Measurements from ENCODE around the gene PDC.
"Not testable (repeated sequence)": the region's sequence is repeated elsewhere in the genome, so short reads cannot be mapped to it uniquely, and the experiment has no call there.

Gene PDC

DNA sequence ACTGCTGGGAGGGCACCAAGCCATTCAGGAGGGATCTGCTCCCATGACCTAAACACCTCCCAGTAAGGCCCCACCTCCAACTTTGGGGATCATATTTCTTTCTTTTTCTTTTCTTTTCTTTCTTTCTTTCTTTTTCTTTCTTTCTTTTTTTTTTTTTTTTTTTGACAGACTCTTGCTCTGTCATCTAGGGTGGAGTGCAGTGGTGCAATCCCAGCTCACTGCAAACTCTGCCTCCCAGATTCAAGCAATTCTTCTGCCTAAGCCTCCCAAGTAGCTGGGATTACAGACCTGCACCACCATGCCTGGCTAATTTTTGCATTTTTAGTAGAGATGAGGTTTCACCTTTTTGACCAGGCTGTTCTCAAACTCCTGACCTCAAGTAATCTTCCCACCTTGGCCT is 4.6 kb upstream of the PDC start:
- not testable (repeated sequence) for DNase-seq

- DNase-seq = no peak
Measured at GRCh38 chr1:186463926-186464325, 3.0 kb upstream of the PDC start.

DNA sequence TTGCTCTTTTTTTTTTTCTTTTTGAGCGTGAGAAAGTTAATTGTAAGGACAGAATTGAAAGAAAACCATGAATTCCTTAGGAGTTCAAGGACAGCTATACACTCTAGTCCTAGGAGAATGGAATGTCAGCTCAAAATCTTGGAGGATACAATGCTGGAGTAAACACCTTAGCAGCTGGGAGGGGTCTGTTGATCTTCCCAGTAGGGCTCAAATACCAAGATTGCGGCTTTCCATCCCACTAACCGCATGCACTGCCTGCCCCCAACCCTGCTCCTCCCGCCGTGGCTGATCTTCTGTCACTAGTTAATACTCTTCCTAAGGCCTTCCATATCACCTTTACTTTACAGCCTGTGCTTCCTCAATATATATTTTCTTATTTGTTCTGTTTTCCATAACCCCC is 2.6 kb upstream of the PDC start:
- DNase-seq = no peak

- DNase-seq = not testable (repeated sequence)
Measured at GRCh38 chr1:186459161-186459560, 1.8 kb downstream of the PDC start.

DNA sequence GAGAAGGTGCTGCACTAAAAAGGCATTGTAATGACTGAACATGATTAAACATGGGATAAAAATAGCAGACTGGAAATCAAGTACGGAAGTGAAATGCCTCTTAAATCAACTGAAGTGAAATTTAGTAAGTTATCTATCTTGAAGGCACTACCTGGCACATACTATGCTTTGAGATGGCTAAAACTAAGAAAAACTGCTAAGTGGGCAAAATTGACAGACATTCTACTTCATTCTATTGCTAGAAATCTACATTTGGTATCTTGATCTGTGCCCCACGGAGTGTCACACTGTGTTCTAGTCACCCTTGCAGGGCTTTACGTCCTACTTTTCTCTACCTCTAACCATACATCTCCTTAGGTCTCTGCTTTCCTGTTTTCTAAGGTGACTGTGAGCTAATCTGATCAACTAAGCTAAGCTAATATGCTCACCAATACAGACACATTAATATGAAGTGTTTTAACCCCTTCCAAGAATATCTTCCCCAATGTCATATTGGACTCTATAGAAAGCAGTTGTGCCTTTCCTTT is 4.1 kb downstream of the PDC start:
- no peak for DNase-seq

GRCh38 chr1:186454981-186455380 is 5.9 kb downstream of the PDC start:
- DNase-seq = peak; percentile 11

DNA sequence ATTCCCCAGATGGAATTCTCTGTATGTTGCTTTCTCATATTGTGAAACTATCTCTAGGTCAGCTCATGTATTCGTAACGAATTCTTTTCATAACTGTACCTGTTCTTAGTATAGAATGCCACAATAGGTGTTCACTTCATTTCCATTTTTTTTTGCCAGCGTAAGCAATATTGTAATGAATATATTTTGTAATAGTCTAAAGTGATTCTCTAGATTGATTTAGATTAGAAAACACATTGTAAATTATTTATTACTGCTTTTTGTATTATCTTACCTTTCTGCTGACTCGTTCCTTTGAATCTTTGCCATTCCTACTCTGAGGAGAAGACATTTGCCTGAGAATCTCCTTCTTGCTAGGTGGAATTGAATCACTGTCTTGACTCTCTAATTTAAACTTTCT is 14.8 kb downstream of the PDC start:
- no peak for DNase-seq

GRCh38 chr1:186443638-186444037 is 17.3 kb downstream of the PDC start:
- DNase-seq = peak; percentile 7

- peak; percentile 49 for DNase-seq
Measured at GRCh38 chr1:186442651-186443375, 18.1 kb downstream of the PDC start.

DNA sequence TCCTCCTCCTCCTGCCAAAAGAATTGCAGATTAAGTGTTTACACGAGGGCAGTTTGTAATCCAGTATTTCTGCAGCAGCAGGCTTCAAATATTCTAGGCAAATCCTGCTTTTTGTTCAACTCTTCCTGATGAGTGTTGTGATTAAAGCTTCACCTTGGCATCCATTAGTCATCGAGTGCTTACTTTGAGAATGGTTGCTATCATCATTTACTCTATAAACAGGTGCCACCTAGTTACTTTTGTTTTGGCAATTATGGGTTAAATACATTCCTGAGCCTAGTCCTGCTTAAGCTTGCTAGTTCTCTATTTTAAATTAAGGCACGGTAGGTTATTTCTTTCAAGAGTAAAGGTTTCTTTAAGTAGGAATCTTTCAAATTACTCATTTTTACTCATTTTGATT is 20.3 kb downstream of the PDC start:
- no peak for DNase-seq

GRCh38 chr1:186438567-186438966 is 22.3 kb downstream of the PDC start:
- DNase-seq = no peak

DNA sequence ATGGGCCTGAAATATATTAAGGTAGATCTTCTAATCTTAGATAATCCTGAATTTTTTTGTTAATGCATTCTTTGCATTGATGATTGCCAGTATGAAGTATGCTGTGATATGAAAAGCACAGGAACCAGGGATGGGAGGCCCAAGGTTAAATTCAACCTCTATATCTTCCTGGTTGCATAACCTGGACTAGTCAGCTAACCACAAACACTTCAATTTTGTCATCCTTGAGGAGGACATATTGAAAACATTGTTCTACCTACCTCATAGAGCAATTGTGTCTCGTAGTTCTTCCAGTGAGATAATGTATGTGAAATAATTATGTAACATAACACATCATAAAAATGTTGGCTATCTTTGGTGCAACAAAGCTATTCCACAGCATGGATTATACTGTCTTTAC is 25.6 kb downstream of the PDC start:
- DNase-seq = no peak

GRCh38 chr1:186429017-186429416 is 31.9 kb downstream of the PDC start:
- no peak for DNase-seq

GRCh38 chr1:186426118-186426517 is 34.8 kb downstream of the PDC start:
- no peak for DNase-seq

- no peak for DNase-seq
Measured at GRCh38 chr1:186424539-186424938, 36.4 kb downstream of the PDC start.

DNA sequence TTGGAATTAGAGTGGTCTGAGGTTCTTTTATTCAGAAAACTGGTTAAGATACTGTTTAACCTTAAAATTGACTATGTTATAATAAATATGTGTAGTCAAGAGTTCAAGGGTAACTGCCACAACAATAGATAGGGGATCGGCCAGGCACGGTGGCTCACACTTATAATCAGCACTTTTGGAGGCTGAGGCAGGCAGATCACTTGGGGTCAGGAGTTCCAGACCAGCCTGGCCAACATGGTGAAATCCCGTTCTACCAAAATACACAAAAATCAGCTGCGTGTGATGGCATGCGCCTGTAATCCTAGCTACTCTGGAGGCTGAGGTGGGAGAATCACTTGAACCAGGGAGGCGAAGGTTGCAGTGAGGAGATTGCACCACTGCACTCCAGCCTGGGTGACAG is 39.5 kb downstream of the PDC start:
- no peak for DNase-seq

DNA sequence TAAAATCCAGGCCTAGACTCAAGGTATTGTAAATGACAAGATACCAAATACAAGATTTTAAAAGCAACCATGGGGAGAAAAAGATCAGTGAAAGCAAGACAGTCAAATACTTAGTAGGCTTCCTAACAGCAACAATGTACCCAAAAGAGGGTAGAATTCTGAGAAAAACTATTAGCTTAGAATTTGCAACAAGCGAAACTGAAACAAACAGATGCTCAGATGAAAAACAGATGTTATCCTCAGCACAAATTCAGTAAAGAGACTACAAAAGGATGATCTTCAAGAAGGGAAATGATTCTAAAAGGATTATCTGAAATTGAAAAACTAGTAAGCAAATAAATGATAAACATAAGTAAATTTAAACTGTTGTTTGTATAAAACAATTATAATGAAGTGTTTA is 40.0 kb downstream of the PDC start:
- DNase-seq = no peak

GRCh38 chr1:186420311-186420710 is 40.6 kb downstream of the PDC start:
- DNase-seq = no peak

DNA sequence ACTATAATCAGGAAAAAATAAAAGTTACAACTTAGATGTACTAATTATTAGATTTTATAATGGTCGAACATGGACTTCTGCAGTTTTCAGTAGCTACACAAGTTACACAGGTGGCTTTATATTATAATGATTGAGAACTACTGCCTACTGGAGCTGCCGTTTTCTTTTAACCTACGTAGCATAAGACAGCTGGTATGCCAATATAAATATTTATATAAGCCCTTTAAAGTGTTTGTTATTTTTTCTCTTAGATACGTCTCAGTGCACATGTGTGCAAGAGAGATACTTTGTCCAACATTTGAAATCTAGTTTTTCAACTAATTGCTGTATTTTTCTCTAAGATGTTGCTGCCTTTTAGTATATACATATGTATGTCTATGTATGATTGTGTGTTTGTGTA is 42.4 kb downstream of the PDC start:
- DNase-seq = no peak

DNA sequence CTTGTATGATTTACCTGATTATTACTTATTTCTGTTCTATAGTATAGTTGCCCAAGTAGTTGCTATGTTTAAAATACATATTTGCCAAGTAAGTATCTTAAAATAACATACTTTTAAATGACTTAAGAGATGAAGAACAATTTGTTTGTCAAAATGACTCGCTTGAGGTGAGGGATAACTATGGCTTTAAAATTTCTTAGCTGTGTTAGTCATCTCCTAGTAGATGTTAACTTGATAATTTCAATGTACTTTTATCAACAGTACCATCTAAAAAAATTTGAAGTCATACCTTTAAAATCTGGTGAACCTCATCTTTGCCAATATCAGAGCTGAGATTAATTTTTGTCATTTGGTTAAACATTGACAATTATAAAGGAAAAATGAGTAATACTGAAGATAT is 47.6 kb downstream of the PDC start:
- DNase-seq = no peak

DNA sequence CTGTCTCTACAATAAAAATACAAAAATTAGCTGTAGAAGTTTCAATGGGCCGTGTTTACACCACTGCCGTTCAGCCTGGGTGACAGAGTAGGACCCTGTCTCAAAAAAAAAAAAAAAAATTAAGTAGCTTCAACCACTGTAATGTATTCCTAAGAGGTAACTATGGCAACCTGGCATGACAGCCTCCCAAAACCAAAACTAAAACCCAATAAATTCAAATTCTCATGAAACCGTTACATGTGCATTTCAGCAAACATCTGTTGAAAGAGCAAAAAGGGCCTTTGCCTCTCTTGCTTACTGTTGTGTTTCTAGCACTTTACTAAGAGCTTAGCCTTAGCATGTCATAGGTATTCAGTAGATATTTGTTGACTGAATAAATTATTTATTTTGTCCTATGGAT is 51.8 kb downstream of the PDC start:
- no peak for DNase-seq

DNA sequence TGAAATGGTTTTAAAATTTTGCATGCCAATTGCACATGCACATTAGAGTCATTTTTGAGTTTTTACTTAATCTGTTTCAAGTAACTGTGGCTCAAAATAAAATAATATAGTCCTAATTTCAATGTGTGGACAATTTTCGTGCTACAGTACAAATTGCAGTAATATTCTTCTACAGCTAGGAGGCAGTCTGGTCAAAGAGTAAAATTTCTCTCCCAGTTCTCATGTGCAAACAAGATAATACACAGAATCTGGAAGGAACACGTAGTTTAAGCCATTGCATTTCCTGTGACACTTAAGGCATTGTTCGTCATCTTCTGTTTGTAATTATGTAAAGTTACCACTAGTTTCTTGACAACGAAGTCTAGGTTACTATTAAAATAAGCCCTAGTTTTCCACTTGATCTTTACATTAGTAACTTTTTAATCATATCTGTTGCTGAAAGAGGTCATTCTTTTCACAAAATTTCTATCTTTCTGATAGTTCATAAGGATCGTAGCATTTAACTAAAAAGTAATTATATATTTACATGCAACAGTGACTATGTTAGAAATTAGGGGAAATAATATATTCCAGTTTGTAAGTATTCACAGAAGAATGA is 56.4 kb downstream of the PDC start:
- peak; percentile 73 for DNase-seq

DNA sequence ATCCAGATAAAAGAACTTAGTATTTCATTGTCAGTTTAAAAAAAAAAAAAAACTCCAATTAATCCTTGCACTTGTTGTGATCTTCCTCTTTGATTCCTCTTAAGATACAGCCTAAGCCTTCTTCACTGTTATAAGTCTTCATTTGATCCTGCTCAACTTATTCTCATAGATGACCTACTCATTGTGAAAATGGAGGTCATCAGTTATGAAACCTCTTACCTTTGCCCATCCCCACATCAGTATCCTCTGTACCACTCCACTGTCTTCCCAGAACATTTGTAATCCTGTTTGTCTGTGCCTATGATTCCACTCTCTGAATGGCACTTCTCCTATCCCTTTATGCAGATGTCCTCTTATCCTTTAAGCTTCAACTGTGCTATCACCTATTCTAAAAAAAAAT is 57.3 kb downstream of the PDC start:
- DNase-seq = no peak

GRCh38 chr1:186401446-186401845 is 59.5 kb downstream of the PDC start:
- DNase-seq = not testable (repeated sequence)

Measured in suppressor macrophage treated with lipopolysaccharide for 4 hours (primary cell).